Erythroblast (primary cell): ENCODE results near the gene ACADVL.

Experiments used
- GATA1 ChIP-seq: IDR thresholded peaks from 2 replicates; pipeline ENCODE4 v1.6.1; 2011; ENCODE audit warnings: low read depth, mild to moderate bottlenecking, control low read depth, low read length, moderate library complexity
- POLR2A ChIP-seq: IDR thresholded peaks from 2 replicates; pipeline ENCODE4 v1.6.1; 2011; ENCODE audit warnings: mild to moderate bottlenecking, low read length

DNA sequence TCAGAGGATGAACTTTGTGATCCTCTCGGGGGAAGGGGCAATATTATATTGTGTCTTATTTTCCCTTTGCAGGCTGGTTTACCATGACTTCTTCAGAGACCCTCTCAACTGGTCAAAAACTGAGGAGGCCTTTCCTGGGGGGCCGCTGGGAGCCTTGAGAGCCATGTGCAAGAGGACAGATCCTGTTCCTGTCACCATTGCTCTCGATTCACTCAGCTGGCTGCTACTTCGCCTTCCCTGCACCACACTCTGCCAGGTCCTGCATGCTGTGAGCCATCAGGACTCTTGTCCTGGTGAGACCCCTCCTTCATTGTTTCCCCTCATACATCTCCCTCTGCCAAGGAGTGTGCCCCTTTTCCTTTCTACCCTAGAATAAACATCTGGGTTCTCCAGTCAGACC, 34.8 kb downstream of the ACADVL start:
- TF ChIP-seq POLR2A (no peak), GATA1 (no peak)
